Neural crest cell (in vitro differentiated cells): Measurements from ENCODE around the gene ELMO1. TPM values are rescaled to one million over a fixed set of nuclear protein-coding genes. Genes with fewer than 3 reads are reported as not detected.

Experiments used
- DNase-seq: peaks from one replicate; pipeline ENCODE4 v3.0.0; 2021; ENCODE audit warnings: low read depth, mixed read lengths, low spot score
- H3K27ac Mint-ChIP-seq: one replicate; pipeline ENCODE4 v1.8.0; 2021; ENCODE audit warnings: mild to moderate bottlenecking, mixed read lengths; ENCODE audit not compliant: unreplicated experiment
- H3K27me3 Mint-ChIP-seq: 2 replicates; pipeline ENCODE4 v1.8.0; 2021; ENCODE audit warnings: low read depth, mild to moderate bottlenecking, mixed read lengths
- H3K36me3 Mint-ChIP-seq: 2 replicates; pipeline ENCODE4 v1.8.0; 2021; ENCODE audit warnings: low read depth, mild to moderate bottlenecking, mixed read lengths
- H3K4me1 Mint-ChIP-seq: 2 replicates; pipeline ENCODE4 v1.8.0; 2021; ENCODE audit warnings: mixed read lengths
- H3K4me3 Mint-ChIP-seq: one replicate; pipeline ENCODE4 v1.8.0; 2021; ENCODE audit warnings: mild to moderate bottlenecking, mixed read lengths
- H3K9me3 Mint-ChIP-seq: 2 replicates; pipeline ENCODE4 v1.8.0; 2021; ENCODE audit warnings: mixed read lengths
- CTCF ChIP-seq: fragments of 200-600 bp; sonication (generic); conservative IDR thresholded peaks from 2 replicates; pipeline ENCODE4 v1.5.0; 2021; ENCODE audit warnings: antibody characterized with exemption, mild to moderate bottlenecking
- total RNA-seq: library from RNA; stranded (reverse); gene quantifications from 2 replicates; pipeline ENCODE4 v1.2.1, GENCODE V29; 2021

The ELMO1 gene
- total RNA-seq, 1 donor from 2014 or later, result 7.4 TPM

GRCh38 chr7:37000511-37000910 lies 448.2 kb downstream of the ELMO1 start:
- H3K4me3 Mint-ChIP-seq, result no peak overlapping the region
- no peaks in the 10 kb centered on the region for H3K4me1 Mint-ChIP-seq
- H3K36me3 Mint-ChIP-seq, result no peaks in the 10 kb centered on the region
- no peaks in the 10 kb centered on the region for H3K27me3 Mint-ChIP-seq
- no peak for DNase-seq
- no peaks in the 10 kb centered on the region for H3K9me3 Mint-ChIP-seq
- H3K27ac Mint-ChIP-seq, result no peak overlapping the region
- no peak for TF ChIP-seq CTCF

GRCh38 chr7:36999626-37000485 lies 448.8 kb downstream of the ELMO1 start:
- H3K27ac Mint-ChIP-seq, result no peak overlapping the region
- TF ChIP-seq CTCF, result no peak
- no peak for DNase-seq
- H3K4me3 Mint-ChIP-seq, result no peak overlapping the region
- no peaks in the 10 kb centered on the region for H3K9me3 Mint-ChIP-seq
- H3K4me1 Mint-ChIP-seq, result no peaks in the 10 kb centered on the region
- H3K36me3 Mint-ChIP-seq, result no peaks in the 10 kb centered on the region
- H3K27me3 Mint-ChIP-seq, result no peaks in the 10 kb centered on the region

GRCh38 chr7:36995776-36996175 lies 452.9 kb downstream of the ELMO1 start:
- Mint-ChIP-seq H3K9me3 (no peaks in the 10 kb centered on the region), H3K27ac (no peak overlapping the region), H3K36me3 (no peaks in the 10 kb centered on the region), H3K4me3 (no peak overlapping the region), H3K4me1 (no peaks in the 10 kb centered on the region), H3K27me3 (no peaks in the 10 kb centered on the region)
- DNase-seq, result no peak
- no peak for TF ChIP-seq CTCF

- H3K9me3 Mint-ChIP-seq, result no peaks in the 10 kb centered on the region
Measured at GRCh38 chr7:36994456-36995112, 454.1 kb downstream of the ELMO1 start.

More at GRCh38 chr7:36994456-36995112, 454.1 kb downstream of the ELMO1 start:
- Mint-ChIP-seq H3K27me3 (no peaks in the 10 kb centered on the region), H3K36me3 (no peaks in the 10 kb centered on the region), H3K4me3 (no peak overlapping the region), H3K4me1 (no peaks in the 10 kb centered on the region), H3K27ac (no peak overlapping the region)
- no peak for DNase-seq
- TF ChIP-seq CTCF, result no peak
